Uterus (tissue), 4 donors: ENCODE measurements around the gene NUMB. TPM values are rescaled to one million over a fixed set of nuclear protein-coding genes. Genes with fewer than 3 reads are reported as not detected.

Experiments
- DNase-seq, 2 donors: peaks; one replicate each; pipeline ENCODE4 v3.0.0-alpha.2; 2019 to 2020
- H3K27ac ChIP-seq, 2 donors: fragments of 200-600 bp; sonication (generic); 1 replicate in 1 of 2; 2 replicates in 1 of 2; pipeline ENCODE4 v1.5.1; 2016 to 2018
- H3K27me3 ChIP-seq, 2 donors: fragments of 200-600 bp; sonication (generic); one replicate each; pipeline ENCODE4 v1.5.1; 2018 to 2019; ENCODE audit warnings: control low read depth in 1 of 2
- H3K36me3 ChIP-seq, 2 donors: fragments of 200-600 bp; sonication (generic); one replicate each; pipeline ENCODE4 v1.5.1; 2019; ENCODE audit warnings: control low read depth in 1 of 2
- H3K4me1 ChIP-seq, 2 donors: fragments of 200-600 bp; sonication (generic); one replicate each; pipeline ENCODE4 v1.5.1; 2018 to 2019; ENCODE audit warnings: control low read depth in 1 of 2
- H3K4me3 ChIP-seq, 2 donors: fragments of 200-600 bp; sonication (generic); 1 replicate in 1 of 2; 2 replicates in 1 of 2; pipeline ENCODE4 v1.5.1; 2018 to 2019; ENCODE audit warnings: mild to moderate bottlenecking in 1 of 2
- H3K9me3 ChIP-seq, 2 donors: fragments of 200-600 bp; sonication (generic); one replicate each; pipeline ENCODE4 v1.5.1; 2019; ENCODE audit warnings: control low read depth in 1 of 2
- POLR2A ChIP-seq, 2 donors: fragments of 450-650 bp; IDR thresholded peaks; one replicate each; pipeline ENCODE4 v1.6.1; 2016; ENCODE audit warnings: antibody characterized with exemption in 2 of 2, mild to moderate bottlenecking in 1 of 2, moderate library complexity in 1 of 2
- intact Hi-C: fragments of 100-400 bp; cut with DNase I; formaldehyde crosslinking; loops from one replicate; pipeline ENCODE4 v1.15.1; 2023; ENCODE audit warnings: low total_unique reads
- small RNA-seq: library from RNA; depleted of rRNA; stranded (forward); fragments of <200 nt; gene quantifications from one replicate; pipeline ENCODE3, GENCODE V24; 2016
- total RNA-seq, 4 donors: library from RNA; depleted of rRNA in 3 of 4; stranded (reverse); fragments of >200 nt in 3 of 4; gene quantifications; one replicate each; pipeline versions ENCODE4 v1.1.0 to v1.2.4, GENCODE V29; 2014 to 2023
- TF ChIP-seq, protein P1 (sequence below), 4 experiments: fragments of 200-600 bp in 2 of 4; fragments of 450-650 bp in 2 of 4; sonication (generic) in 2 of 4; IDR thresholded peaks; one replicate each; pipeline ENCODE4 v1.5.1; 2016 to 2019; ENCODE audit warnings: antibody characterized with exemption in 4 of 4, mild to moderate bottlenecking in 2 of 4, moderate library complexity in 1 of 4
- donor health status: DM: yes; HTN: yes; CAD: no.

The NUMB gene
- total RNA-seq, 4 donors from 2014 or later: 27.1 to 119 (median 40.8) TPM

DNA sequence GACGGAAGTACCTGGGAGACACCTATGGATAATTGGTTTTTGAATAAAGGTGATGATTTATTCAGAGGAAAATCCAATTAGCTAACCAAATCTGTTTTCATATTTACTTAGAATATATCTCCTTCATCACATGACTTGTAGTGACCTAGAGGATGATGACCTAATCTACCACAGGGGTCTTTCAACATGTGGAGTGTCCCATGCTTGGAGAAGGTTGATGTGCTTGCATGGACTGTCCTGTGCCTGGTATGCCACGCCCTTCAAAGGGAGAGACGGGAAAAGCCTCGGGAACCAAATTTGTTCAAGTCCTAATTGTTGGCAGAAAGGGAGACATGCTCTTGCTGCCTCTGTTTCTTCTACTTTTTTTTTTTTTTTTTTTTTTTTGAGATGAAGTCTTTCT lies 232.8 kb downstream of the NUMB start:
- no peak for TF ChIP-seq POLR2A (IDR thresholded peaks at IDR 0.05)
- TF ChIP-seq, protein P1, sequence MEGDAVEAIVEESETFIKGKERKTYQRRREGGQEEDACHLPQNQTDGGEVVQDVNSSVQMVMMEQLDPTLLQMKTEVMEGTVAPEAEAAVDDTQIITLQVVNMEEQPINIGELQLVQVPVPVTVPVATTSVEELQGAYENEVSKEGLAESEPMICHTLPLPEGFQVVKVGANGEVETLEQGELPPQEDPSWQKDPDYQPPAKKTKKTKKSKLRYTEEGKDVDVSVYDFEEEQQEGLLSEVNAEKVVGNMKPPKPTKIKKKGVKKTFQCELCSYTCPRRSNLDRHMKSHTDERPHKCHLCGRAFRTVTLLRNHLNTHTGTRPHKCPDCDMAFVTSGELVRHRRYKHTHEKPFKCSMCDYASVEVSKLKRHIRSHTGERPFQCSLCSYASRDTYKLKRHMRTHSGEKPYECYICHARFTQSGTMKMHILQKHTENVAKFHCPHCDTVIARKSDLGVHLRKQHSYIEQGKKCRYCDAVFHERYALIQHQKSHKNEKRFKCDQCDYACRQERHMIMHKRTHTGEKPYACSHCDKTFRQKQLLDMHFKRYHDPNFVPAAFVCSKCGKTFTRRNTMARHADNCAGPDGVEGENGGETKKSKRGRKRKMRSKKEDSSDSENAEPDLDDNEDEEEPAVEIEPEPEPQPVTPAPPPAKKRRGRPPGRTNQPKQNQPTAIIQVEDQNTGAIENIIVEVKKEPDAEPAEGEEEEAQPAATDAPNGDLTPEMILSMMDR (IDR thresholded peaks at IDR 0.05): no peak
- H3K27me3 ChIP-seq: no peaks in the 10 kb centered on the region
- no peaks in the 10 kb centered on the region for H3K36me3 ChIP-seq
- peaks cover 8 to 13% of the 10 kb centered on the region in 2 donors for H3K4me1 ChIP-seq
- DNase-seq: no peak
- intact Hi-C loops: no loop called here
- no peak overlapping the region for H3K4me3 ChIP-seq
- no peaks in the 10 kb centered on the region for H3K9me3 ChIP-seq
- H3K27ac ChIP-seq: no peak overlapping the region

Small RNA genes lying within 50 kb of the gene (small RNA-seq; reads per million reads assigned to genes)
- gene RNU6-419P: not detected

Other genes starting within 250 kb of the NUMB start
- gene PAPLN, start 221.0 kb downstream of the NUMB start, total RNA-seq: 10 to 100 TPM; 16.5 to 40.2 (median 33.1) TPM
- gene RIOX1, start 32.4 kb upstream of the NUMB start, total RNA-seq: 10 to 100 TPM; 12.3 to 32.1 (median 17.7) TPM
- gene ACOT1, start 78.6 kb upstream of the NUMB start, total RNA-seq: 1 to 10 TPM; 1.2 to 8.2 (median 4.2) TPM
- under 1 TPM in 2 of 4 donors, not detected in 2; 0.48 to 0.82 TPM for gene HEATR4, start 100.4 kb upstream of the NUMB start, total RNA-seq
- 10 to 100 TPM; 25.4 to 48.8 (median 46.1) TPM for gene ACOT2, start 110.7 kb upstream of the NUMB start, total RNA-seq
- gene ACOT4, start 133.3 kb upstream of the NUMB start, total RNA-seq: 1 to 10 TPM in 1 of 4 donors, under 1 TPM in 1, not detected in 2; 0.61 to 1.5 TPM
- gene ACOT6, start 154.0 kb upstream of the NUMB start, total RNA-seq: not detected
- gene DNAL1, start 186.4 kb upstream of the NUMB start, total RNA-seq: 10 to 100 TPM in 3 of 4 donors, 1 to 10 TPM in 1; 2.0 to 29.7 (median 23.3) TPM